Left lobe of liver (tissue), 2 donors: Measurements from ENCODE around the gene CCDC88C. TPM values are rescaled to one million over a fixed set of nuclear protein-coding genes. Genes with fewer than 3 reads are reported as not detected.
A peak's percentile ranks its signal among the peaks of the same experiment; 100 is the strongest.

Experiments
- ATAC-seq: fragments of 200-7000 bp; cut with Tn5 transposase; one replicate; pipeline ENCODE4 v1.9.1; 2020; ENCODE audit warnings: mild to moderate bottlenecking, moderate library complexity
- DNase-seq: peaks from one replicate; pipeline ENCODE4 v3.0.0-alpha.2; 2020; ENCODE audit warnings: low spot score
- total RNA-seq: library from RNA; stranded (reverse); gene quantifications from one replicate; pipeline ENCODE4 v1.2.1, GENCODE V29; 2021
- donor health status: DM: no; HTN: no; CAD: no; lungs with moderate emphysema.
- donor health status: DM: no; HTN: yes; CAD: no.

CCDC88C gene
- total RNA-seq, 1 donor from 2014 or later = 4.1 TPM

DNA sequence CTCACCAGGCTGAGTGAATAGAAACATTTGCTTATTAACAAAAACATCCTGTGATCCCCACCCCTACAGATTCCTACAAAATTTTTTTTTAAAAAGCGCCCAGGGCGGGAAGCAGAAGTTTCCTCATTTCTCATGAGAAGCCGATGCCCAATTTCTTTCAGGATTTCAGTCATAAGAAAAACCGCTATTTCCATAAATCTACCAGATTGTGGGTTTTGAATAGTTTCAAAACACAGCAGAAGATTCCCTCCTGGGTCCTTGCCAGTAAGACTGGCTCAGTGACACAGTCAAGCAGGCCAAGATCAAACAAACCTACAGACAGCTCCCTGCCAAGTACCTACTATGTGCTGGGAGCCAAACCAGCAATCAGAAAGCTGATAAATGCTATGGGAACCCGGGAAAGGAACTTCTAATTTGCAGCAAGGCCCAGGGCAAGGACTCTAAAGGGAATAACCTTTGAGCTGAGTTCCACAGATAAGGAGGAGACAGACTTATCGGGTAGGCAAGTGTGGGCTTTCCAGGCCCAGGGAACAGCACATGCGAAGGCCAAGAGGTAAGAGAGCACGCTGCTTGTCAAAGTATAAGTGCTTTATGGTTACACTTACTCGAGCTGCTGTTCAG lies 68.7 kb downstream of the CCDC88C start:
- DNase-seq (no peak), ATAC-seq (no peak)

DNA sequence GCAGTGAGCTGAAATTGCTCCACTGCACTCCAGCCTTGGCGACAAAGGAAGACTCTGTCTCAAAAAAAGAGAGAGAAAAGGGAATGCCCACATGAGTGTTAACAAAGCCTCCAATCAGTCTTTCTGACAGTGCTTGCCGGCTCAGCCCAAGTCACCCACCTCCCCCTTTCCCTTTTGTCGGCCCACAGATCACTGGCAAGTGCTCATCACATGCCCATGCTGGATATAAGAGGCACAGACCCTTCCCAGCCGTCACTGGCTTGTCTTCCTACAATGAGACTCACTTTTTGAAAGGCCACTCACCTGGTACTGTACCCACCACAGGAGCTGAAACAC lies 70.8 kb downstream of the CCDC88C start:
- no peak for ATAC-seq
- no peak for DNase-seq

GRCh38 chr14:91344096-91344495 lies 73.5 kb downstream of the CCDC88C start:
- DNase-seq = no peak
- no peak for ATAC-seq

- ATAC-seq (no peak), DNase-seq (no peak)
Measured at GRCh38 chr14:91343051-91343450, 74.6 kb downstream of the CCDC88C start.

DNA sequence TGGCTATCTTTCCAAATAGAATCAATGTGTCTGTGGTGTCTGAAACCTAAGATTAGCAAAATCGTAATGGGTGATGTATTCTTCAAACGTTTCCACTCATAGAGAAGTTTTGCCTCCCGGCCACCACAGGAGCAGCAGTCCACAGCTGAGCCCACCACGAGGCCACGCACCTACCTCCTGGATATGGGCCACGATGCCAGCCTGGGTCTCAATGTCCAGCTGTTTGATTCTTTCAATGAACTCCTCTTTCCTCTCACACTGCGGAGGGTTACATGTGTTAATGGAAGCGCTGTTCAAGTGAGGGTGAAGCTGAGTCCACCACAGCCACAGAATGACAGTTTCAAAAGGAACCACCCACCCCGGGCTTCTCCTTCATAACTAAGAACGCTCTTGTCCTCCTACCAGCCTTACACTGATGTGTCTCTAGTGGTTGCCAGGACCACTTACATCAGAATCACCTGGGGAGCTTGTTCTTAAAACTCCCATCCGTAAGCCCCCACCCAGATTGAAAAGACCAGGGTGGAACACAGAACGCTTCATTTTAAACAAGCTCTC lies 75.3 kb downstream of the CCDC88C start:
- ATAC-seq (no peak), DNase-seq (no peak)

- ATAC-seq = no peak
- DNase-seq = no peak
Measured at GRCh38 chr14:91341751-91342154, 75.9 kb downstream of the CCDC88C start.

GRCh38 chr14:91341334-91341733 lies 76.3 kb downstream of the CCDC88C start:
- ATAC-seq (no peak), DNase-seq (no peak)

DNA sequence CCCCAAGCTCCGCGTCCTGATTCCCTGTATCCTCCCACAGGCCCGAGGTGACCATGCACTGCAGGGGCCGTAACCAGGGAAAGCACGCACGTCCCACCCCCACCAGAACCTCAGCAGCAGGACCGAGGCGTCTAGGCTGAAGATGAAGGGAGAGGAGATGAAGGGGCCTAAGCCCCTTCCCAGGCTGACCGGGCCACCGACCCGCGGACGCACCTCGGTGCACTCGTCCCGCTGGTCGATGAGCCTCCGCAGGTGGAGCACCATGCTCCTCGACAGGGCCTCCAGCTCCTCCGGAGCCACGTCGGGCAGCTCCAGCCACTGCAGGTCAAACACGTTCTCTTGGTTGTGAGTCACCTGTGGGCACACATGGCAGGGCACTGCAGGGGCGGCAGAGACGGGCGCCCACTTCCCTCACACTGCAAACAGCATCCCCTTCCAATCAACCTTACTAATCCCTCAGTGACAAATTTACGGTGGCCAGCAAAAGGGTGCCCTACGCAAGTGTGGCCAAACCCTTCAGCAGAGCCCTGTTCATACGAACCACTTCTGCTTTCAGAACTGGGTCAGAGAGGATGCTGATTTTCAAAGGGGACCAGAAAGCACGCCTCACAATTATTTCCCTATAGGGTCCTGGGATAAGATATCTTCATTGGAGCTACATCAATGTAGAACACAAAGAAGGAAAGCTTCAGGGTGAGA lies 77.8 kb downstream of the CCDC88C start:
- no peak for ATAC-seq
- no peak for DNase-seq

DNA sequence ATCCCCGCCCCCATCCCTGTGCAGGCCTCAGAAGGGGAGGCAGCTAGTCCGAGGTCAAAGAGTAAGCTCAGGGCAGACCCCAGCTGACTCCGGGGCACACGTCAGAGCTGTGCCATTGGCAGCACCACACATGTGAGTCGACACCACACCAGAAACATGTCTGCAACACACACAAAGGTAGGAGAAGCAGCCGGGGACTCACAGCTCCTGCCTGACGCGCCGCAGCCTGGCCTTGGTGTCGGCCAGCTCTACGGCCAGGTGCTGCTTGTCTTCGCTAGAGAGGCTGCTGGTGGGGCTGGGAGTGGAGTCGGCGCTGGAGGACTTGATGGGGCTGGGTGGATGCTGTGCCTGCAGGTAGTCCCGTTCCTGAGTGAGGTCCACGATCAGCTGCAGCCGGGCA lies 78.5 kb downstream of the CCDC88C start:
- ATAC-seq (no peak), DNase-seq (no peak)

- ATAC-seq (no peak), DNase-seq (no peak)
Measured at GRCh38 chr14:91338379-91338778, 79.2 kb downstream of the CCDC88C start.

DNA sequence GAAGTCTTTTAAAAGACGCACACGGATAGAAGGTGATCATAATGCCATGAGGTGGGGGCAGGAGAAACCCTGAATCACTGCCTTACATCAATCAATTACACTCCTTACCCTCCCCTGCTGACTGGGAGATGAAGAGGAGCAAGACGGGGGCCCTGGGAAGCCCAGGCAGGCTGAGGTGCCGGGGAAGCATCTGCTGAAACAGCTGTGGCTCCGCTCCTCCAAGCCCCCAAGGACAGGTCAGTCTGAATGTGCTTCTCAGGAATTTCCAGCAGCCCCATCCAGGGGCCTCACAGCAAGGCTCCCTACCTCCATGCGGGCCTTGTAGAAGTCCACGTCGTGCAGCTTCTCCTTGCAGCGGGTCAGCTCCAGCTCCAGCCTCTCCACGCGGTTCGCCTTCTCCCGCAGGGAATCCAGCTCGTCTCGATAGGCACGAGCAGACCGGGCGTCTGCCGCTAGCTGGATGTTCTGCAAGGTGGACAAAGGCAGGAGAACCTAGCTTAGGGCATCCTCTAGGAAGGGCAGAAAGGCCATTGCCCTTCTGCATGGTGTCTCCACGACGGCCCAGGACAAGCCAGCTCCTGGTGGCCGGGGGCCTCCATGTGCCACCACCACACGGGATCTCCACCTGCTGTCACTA lies 79.8 kb downstream of the CCDC88C start:
- no peak for ATAC-seq
- DNase-seq = no peak

DNA sequence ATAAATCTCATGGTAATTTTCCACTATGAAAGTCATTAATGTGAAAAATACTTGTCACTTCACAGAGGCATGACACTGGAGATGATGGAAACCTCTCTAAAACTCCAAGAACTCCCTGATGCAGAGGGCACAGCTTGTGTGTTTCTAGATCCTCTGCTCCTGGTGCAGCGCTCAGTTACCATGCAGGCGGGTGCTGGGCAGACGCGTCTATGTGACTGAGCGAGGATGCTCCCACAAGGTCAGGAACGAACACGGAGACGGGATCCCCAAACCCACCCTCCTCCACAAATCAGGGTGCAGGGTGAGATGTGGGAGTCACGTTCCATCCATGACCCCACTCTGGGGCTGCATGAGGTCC lies 81.5 kb downstream of the CCDC88C start:
- no peak for ATAC-seq
- no peak for DNase-seq

GRCh38 chr14:91335191-91336092 lies 82.2 kb downstream of the CCDC88C start:
- DNase-seq (no peak), ATAC-seq (no peak)

DNA sequence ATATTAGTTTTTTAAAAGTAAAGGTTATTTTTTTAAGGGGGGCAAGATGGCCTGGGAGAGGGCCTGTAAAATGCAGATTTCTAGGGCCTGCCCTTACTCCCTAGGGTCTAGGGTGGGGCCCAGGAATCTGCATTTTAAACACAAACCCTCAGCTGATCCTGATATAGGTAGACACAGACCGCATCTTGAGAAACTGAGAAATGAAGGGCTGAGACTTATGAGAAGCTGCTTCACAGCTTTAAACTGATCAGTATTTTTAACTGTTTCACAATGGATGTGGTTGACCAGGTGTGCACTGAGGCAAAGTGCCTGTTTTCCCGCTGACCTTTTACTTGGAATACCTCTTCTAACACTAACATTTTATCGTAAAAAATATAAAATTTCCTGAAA lies 84.0 kb downstream of the CCDC88C start:
- DNase-seq = no peak
- no peak for ATAC-seq

DNA sequence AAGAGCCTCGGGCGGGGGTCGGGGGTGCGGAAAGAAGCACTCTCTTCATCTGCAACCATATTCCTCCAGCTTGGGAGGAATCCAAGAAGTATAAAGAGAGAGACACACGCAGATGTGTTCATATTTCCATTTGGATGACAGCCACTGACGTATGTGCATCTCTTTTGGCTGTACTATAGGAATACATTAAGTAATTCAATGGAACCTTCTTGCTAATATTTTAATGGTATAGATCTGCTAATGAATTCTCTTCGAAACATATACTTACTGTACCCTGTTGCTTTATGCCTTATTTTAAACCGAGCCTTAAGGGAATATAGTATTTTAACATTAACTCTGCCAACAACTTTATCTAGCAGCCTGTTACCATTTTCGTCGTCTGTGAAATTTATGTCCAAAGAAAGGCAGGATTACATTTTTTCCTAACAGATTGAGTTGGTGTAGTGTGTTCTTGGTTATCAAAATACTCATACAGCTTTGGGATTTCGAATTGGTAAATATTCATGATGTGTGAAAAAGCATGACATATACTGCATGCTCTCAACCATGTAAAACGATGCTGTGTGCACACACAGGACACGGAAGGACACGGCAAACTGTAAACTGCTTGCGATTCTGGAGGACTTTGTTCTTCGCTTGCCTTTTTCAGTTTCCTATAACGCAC lies 84.5 kb downstream of the CCDC88C start:
- ATAC-seq = no peak
- no peak for DNase-seq

DNA sequence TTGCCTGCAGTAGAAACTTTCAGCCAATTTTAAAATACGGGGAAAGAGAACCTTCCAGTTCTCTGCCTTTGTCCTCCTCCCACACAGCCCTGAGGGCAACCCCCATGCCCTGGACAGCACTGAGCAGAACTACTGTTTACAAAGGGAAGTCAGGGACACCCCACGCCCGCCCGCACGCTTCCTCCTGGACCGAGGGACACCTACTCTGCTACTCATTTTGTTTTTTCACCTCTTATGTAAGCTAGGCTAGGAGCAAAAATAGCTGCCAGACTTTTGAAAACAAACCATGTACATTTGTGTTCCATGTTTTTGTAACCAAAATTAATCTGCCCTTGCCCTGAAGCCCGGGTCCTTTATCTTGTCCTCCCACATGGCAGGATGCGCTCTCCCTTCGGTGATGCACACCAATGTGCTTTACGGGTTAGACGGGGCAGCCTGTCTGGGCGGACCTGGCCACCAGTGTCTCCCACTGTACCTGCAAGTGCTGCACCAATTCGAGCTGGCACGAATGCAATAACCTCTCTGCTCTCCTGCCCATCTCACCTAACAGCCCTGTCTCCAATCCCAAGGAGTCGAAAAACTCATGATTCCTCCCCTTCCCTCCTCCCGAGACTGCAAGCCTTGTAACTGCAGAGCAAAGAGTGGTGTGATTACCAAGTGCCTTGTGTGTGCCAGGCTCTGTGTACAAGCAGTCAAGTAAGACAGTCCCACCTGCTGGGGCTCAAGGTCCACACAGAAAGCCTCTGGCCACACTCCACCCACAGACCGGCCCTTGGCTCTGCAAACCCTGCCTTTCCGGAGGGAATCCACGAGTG lies 85.2 kb downstream of the CCDC88C start:
- peak; percentile 60 for DNase-seq
- peak; percentile 65 for ATAC-seq

- ATAC-seq (peak; percentile 79), DNase-seq (peak; percentile 73)
Measured at GRCh38 chr14:91331721-91332120, 85.9 kb downstream of the CCDC88C start.

- DNase-seq (no peak), ATAC-seq (no peak)
Measured at GRCh38 chr14:91330856-91331255, 86.8 kb downstream of the CCDC88C start.

GRCh38 chr14:91330096-91330696 lies 87.4 kb downstream of the CCDC88C start:
- no peak for ATAC-seq
- no peak for DNase-seq
